ENCODE measurements around the gene DCTN3.

DNA sequence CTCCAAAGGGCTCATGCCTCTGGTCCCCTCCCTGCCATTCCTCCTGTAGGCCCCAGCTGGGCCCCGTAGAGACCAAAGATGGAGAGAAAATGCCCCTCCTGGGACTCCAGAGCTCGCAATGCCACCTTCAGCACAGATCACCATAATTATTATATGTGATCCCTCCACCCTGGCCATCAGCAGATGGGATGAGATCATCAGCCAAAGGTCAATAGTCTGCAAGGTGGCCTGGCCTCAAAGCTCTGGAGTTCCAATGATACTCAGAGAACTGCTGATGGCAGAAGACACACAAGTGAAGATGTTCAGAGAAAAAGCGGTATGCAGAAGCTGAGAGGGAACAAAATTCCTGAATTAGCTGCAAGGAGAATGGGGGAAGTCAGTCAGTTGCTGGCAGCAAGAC is 13.4 kb downstream of the DCTN3 start:
- TF ChIP-seq, protein P1, sequence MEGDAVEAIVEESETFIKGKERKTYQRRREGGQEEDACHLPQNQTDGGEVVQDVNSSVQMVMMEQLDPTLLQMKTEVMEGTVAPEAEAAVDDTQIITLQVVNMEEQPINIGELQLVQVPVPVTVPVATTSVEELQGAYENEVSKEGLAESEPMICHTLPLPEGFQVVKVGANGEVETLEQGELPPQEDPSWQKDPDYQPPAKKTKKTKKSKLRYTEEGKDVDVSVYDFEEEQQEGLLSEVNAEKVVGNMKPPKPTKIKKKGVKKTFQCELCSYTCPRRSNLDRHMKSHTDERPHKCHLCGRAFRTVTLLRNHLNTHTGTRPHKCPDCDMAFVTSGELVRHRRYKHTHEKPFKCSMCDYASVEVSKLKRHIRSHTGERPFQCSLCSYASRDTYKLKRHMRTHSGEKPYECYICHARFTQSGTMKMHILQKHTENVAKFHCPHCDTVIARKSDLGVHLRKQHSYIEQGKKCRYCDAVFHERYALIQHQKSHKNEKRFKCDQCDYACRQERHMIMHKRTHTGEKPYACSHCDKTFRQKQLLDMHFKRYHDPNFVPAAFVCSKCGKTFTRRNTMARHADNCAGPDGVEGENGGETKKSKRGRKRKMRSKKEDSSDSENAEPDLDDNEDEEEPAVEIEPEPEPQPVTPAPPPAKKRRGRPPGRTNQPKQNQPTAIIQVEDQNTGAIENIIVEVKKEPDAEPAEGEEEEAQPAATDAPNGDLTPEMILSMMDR (IDR thresholded peaks at IDR 0.05) = no peak
- no peak for TF ChIP-seq POLR2A (IDR thresholded peaks at IDR 0.05)

Data from body of pancreas (tissue), 4 donors.